Transverse colon (tissue), 4 donors: ENCODE data around the gene SYT3.
"Not testable (repeated sequence)": the region's sequence is repeated elsewhere in the genome, so short reads cannot be mapped to it uniquely, and the experiment has no call there.

ENCODE experiments used
- POLR2AphosphoS5 ChIP-seq, 3 donors: sonication (generic); formaldehyde crosslinking; IDR thresholded peaks; one replicate each; pipeline ENCODE4 v1.6.1; 2016; ENCODE audit warnings: antibody characterized with exemption in 3 of 3
- TF ChIP-seq, protein P1 (sequence below), 5 experiments: fragments of 200-600 bp in 3 of 5; fragments of 450-650 bp in 2 of 5; sonication (generic) in 3 of 5; IDR thresholded peaks; 1 replicate in 2 of 5; 2 replicates in 3 of 5; pipeline ENCODE4 v1.5.1; 2016 to 2017; ENCODE audit warnings: antibody characterized with exemption in 5 of 5, inconsistent platforms in 3 of 5, mild to moderate bottlenecking in 2 of 5, moderate library complexity in 1 of 5

DNA sequence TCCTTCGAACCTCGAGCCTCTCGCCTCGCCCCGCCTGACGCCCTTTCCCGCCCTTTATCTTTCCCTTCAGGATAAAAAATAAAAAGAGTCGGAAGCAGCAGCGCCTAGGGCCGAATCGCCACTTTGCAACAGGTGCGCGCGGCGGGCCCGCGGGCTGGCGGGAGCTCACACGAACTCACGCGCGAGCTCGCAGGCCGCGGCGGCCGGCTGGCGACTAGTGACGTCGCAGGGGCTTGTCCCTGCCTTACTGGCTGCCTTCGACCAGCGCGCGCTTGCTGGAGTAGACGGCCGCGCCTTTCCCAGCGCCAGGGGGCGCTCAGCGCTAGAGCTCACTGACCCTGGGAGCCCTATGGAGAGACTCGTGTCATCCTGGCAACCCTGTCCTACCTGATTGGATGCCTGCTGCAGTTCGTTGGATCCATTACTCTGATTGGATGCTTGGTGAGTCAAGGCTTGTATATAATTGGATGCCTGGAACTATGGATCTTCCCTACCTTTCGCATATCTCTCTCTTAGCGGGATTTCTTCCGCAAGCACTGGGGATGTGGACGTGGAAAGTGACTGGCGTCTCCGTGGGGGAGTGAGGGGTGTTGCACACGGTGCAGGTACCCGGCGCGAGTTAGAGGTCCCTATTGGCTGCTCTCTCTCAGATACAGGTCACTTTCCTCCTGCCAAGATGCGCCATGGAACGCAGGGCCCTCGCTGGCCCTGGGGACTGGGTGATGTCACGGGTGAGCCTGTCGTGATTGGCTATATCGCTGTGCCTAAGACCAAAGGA lies 33.4 kb downstream of the SYT3 start:
- TF ChIP-seq, protein P1, sequence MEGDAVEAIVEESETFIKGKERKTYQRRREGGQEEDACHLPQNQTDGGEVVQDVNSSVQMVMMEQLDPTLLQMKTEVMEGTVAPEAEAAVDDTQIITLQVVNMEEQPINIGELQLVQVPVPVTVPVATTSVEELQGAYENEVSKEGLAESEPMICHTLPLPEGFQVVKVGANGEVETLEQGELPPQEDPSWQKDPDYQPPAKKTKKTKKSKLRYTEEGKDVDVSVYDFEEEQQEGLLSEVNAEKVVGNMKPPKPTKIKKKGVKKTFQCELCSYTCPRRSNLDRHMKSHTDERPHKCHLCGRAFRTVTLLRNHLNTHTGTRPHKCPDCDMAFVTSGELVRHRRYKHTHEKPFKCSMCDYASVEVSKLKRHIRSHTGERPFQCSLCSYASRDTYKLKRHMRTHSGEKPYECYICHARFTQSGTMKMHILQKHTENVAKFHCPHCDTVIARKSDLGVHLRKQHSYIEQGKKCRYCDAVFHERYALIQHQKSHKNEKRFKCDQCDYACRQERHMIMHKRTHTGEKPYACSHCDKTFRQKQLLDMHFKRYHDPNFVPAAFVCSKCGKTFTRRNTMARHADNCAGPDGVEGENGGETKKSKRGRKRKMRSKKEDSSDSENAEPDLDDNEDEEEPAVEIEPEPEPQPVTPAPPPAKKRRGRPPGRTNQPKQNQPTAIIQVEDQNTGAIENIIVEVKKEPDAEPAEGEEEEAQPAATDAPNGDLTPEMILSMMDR (IDR thresholded peaks at IDR 0.05), result not testable (repeated sequence)
- TF ChIP-seq POLR2AphosphoS5 (IDR thresholded peaks at IDR 0.05), result not testable (repeated sequence)
